ENCODE data around the gene C3orf18.

The C3orf18 gene

DNA sequence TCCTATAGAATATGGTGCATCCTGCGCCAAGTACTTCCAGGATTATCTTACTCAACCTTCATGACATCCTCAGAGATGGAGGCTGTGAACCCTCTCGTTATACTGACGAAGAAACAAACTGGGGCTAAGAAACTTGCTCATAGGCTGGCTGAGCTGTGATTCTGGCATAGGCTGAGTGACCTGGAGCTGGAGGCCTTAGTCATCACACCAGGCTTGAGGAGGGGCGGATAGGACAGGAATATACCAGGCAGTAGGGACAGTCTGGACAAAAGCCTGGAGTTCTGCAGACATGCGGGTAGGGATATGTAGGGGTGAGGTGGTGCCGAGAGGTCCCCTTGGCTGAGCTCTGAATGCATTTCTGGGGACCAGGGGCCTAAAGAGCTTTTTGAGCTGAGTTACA lies 19.8 kb upstream of the C3orf18 start:
- Histone ChIP-seq H3K4me1 (ENCODE audit: low read depth, poor library complexity, severe bottlenecking) (peaks cover 11% of the 10 kb centered on the region), H3K27ac (no peak overlapping the region)

DNA sequence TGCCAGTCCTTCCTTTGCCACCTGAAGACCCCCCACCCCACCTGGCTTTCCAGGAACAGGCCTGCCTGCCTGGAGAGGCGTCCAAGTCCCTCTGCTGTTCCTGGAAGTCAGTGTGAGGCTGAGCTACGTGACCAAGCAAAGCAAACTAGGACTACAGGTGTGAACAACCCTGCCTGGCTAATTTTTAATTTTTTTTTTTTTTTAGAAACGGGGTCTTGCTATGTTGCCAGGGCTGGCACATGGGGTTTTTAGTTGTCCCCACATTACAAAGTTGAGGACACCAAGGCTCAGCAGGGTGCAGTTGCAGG lies 19.2 kb upstream of the C3orf18 start:
- Histone ChIP-seq H3K4me3 (IDR thresholded peaks at IDR 0.05; ENCODE audit: insufficient read depth, low read depth, low read length) (no peak overlapping the region), H3K4me2 (no peak overlapping the region), H3K27ac (no peak overlapping the region), H2AFZ (ENCODE audit: low read depth) (no peak overlapping the region), H3K79me2 (ENCODE audit: insufficient read depth, low read depth) (no peaks in the 10 kb centered on the region), H3K27me3 (ENCODE audit: insufficient read depth, low read depth) (no peaks in the 10 kb centered on the region), H3K4me1 (ENCODE audit: low read depth, poor library complexity, severe bottlenecking) (peaks cover 11% of the 10 kb centered on the region), H3K9ac (no peak overlapping the region), H4K20me1 (ENCODE audit: insufficient read depth) (no peaks in the 10 kb centered on the region), H3K36me3 (ENCODE audit: insufficient read depth) (no peaks in the 10 kb centered on the region)
- TF ChIP-seq CTCF (conservative IDR thresholded peaks at IDR 0.05; ENCODE audit: low read depth, low read length) = no peak

More for the DNA sequence above, 19.8 kb upstream of the C3orf18 start:
- H3K36me3 ChIP-seq (ENCODE audit: insufficient read depth) = no peaks in the 10 kb centered on the region
- no peaks in the 10 kb centered on the region for H4K20me1 ChIP-seq (ENCODE audit: insufficient read depth)
- TF ChIP-seq CTCF (conservative IDR thresholded peaks at IDR 0.05; ENCODE audit: low read depth, low read length) = no peak
- H2AFZ ChIP-seq (ENCODE audit: low read depth) = no peak overlapping the region
- H3K79me2 ChIP-seq (ENCODE audit: insufficient read depth, low read depth) = no peaks in the 10 kb centered on the region
- H3K9ac ChIP-seq = no peak overlapping the region
- H3K4me2 ChIP-seq = no peak overlapping the region
- no peaks in the 10 kb centered on the region for H3K27me3 ChIP-seq (ENCODE audit: insufficient read depth, low read depth)
- no peak overlapping the region for H3K4me3 ChIP-seq (IDR thresholded peaks at IDR 0.05; ENCODE audit: insufficient read depth, low read depth, low read length)

- Histone ChIP-seq H3K4me2 (no peak overlapping the region), H3K9ac (no peak overlapping the region)
Measured at GRCh38 chr3:50585919-50586762, 18.6 kb upstream of the C3orf18 start.

DNA sequence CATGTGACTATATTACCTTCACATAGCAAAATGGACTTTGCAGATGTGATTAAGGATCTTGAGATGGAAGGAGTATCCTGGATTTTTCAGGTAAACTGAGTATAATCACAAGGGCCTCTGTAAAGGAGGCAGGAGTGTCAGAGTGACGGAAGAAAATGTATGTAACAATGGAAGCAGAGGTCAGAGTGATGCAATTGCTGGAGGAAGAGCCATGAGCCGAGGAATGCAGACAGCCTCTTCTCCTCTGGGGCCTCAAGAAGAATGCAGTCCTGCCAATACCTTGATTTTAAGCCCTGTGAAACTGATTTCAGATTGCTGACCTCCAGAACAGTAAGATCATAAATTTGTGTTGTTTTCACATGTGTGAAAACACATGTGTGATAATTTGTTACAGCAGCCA lies 16.8 kb upstream of the C3orf18 start:
- TF ChIP-seq CTCF (conservative IDR thresholded peaks at IDR 0.05; ENCODE audit: low read depth, low read length) = no peak
- Histone ChIP-seq H4K20me1 (ENCODE audit: insufficient read depth) (no peaks in the 10 kb centered on the region), H2AFZ (ENCODE audit: low read depth) (no peak overlapping the region), H3K4me2 (no peak overlapping the region), H3K4me3 (IDR thresholded peaks at IDR 0.05; ENCODE audit: insufficient read depth, low read depth, low read length) (no peak overlapping the region), H3K27ac (no peak overlapping the region), H3K27me3 (ENCODE audit: insufficient read depth, low read depth) (no peaks in the 10 kb centered on the region), H3K36me3 (ENCODE audit: insufficient read depth) (no peaks in the 10 kb centered on the region), H3K79me2 (ENCODE audit: insufficient read depth, low read depth) (no peaks in the 10 kb centered on the region), H3K9ac (no peak overlapping the region), H3K4me1 (ENCODE audit: low read depth, poor library complexity, severe bottlenecking) (peaks cover 11% of the 10 kb centered on the region)

More at GRCh38 chr3:50585919-50586762, 18.6 kb upstream of the C3orf18 start:
- Histone ChIP-seq H3K4me3 (IDR thresholded peaks at IDR 0.05; ENCODE audit: insufficient read depth, low read depth, low read length) (no peak overlapping the region), H4K20me1 (ENCODE audit: insufficient read depth) (no peaks in the 10 kb centered on the region), H3K4me1 (ENCODE audit: low read depth, poor library complexity, severe bottlenecking) (peaks cover 11% of the 10 kb centered on the region), H2AFZ (ENCODE audit: low read depth) (no peak overlapping the region), H3K27ac (no peak overlapping the region), H3K79me2 (ENCODE audit: insufficient read depth, low read depth) (no peaks in the 10 kb centered on the region), H3K36me3 (ENCODE audit: insufficient read depth) (no peaks in the 10 kb centered on the region), H3K27me3 (ENCODE audit: insufficient read depth, low read depth) (no peaks in the 10 kb centered on the region)
- no peak for TF ChIP-seq CTCF (conservative IDR thresholded peaks at IDR 0.05; ENCODE audit: low read depth, low read length)

All from KMS-11 (cell line).